HG03571 (cell line): ENCODE data around the gene FOXK1.

Source experiments
- ATAC-seq: cut with Tn5 transposase; IDR thresholded peaks from one replicate; pipeline ENCODE4 v1.9.1; 2021; ENCODE audit not compliant: unreplicated experiment

FOXK1 gene

DNA sequence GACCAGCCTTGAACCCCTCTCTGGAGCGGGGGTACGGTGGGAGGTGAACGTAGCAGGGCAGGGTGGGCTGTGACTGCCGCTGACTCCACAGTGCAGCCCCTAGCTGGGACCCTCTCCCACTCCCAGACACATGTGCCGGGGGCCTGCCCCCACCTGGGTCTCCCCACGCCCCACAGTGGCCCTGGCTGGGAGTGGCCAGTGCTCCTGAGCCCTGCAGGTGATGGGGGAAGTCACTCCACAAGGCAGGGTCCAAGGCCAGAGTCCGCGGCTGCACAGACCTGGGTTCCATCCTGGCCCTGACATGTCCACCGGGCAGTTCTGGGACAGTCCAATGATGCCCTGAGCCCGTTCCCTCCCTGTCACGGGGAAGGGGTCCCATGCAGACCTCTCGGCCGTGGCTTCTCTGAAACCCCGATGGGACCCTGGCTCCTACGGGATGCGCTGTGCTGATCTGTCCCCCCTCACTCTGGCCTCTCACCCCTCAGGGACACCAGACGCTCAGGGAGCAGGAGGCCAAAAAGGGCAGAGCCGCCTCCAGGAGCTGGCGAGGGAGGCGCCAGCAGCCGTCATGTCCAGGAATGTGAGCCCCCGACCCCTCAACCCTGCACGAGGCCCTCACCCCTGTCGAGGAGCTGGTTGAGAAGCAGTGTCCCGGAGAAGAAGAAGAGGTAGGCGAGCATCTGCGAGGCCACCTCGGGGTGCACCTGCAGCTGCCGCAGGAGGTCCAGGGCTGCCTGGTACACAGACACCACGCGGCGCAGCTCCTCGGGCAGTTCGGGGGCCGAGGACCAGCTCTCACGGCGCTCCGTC lies 133.7 kb downstream of the FOXK1 start:
- no peak for ATAC-seq

DNA sequence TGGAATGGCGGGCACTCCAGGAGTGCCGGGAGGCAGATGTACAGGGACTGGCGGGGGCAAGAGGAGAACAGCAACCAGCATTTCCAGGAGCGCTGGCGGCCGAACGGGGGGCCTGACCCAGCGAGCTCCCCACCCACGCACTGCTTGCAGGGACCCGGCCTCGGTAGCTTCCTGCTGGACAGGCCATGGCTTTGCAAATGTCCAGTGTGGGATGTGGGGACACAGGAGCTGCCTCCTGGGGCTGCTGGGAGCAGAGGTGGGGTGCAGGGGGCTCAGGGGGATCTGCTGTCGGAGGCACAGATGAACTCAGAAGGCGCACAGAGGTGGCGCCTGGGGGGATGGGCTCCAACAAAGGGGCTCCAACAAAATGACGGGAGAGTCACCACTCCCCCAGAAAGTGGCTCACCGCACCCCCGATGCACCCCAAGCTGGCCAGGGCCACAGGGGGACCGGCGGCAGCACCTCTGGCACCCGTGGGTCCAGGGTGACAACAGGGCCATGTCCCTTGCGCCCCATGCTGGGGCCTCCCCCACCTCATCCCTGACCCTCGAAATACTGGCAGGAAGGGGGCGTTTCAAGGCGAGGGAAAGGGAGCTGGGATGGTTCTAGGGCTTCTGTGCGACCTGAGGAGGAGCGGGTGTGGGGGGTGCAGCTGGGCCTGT lies 134.5 kb downstream of the FOXK1 start:
- ATAC-seq: no peak

DNA sequence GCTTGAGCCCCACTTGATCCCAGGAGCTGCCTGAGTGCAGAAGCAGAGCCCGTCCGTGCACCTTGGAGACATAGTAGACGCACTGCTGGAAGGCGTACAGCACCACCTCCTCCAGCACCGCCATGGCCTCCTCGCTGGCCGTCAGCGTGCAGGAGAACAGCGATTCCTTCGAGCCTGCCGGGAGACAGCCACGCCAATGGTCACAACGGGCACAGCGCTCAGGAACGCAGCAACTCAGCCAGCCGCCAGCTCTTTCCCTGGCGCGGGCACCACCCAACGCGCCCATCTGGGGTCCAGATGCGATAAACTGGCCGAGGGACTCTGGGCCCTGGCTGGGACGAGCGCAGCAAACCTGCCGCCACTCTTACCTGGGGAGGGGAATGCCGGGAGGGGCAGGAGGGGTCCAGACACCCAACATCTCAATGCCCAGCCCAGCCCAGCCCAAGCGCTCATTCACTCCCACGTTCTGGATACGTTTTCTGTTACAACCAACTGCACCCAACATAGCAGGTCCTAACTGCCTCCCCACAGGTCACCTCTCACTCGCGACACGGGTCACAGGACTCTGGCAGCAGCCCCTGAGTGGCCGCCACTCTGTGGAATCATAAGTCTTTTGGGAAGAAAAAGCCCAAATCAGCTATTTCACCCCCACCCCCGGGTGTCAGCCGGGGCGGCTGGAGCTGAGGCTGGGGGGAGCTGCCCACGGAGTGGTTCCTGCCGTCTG lies 135.2 kb downstream of the FOXK1 start:
- ATAC-seq: no peak

DNA sequence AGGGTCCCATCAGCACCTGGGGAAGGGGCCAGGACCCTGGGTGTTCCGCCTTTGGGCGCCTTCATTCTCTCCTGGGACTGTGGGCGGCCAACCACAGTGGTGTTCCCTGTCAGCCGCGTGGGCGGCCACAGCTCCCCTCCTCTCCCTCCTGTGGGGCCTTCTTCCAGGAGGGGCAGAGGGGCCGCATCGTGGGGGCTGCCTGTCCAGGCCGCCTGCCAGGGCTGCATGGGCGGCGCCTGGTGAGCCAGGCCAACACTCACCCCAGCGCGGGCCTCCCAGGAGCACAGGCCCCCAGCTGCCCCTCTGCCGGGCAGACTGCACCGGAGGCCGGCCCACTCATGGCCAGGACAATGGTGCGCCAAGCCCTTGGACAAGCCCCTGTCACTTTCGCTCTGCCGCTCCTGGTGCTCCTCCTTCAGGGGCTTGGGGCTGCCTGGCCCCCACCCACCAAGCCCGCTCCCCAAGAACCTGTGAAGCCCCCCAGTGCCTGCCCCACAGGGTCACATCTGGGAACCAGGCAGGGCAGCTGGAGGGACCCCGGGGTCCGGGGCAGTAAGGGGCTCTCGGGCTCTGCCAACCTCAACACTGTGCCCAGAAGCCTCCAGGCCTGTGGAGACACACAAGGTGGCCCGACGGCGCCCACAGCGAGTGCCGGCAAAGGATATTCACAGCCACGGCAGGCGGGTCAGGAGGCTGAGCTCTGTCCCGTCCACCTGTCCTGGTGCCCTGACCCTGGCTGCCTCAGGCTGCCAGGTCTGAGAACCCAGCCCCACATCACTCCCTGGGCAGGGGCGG lies 136.1 kb downstream of the FOXK1 start:
- ATAC-seq: no peak

DNA sequence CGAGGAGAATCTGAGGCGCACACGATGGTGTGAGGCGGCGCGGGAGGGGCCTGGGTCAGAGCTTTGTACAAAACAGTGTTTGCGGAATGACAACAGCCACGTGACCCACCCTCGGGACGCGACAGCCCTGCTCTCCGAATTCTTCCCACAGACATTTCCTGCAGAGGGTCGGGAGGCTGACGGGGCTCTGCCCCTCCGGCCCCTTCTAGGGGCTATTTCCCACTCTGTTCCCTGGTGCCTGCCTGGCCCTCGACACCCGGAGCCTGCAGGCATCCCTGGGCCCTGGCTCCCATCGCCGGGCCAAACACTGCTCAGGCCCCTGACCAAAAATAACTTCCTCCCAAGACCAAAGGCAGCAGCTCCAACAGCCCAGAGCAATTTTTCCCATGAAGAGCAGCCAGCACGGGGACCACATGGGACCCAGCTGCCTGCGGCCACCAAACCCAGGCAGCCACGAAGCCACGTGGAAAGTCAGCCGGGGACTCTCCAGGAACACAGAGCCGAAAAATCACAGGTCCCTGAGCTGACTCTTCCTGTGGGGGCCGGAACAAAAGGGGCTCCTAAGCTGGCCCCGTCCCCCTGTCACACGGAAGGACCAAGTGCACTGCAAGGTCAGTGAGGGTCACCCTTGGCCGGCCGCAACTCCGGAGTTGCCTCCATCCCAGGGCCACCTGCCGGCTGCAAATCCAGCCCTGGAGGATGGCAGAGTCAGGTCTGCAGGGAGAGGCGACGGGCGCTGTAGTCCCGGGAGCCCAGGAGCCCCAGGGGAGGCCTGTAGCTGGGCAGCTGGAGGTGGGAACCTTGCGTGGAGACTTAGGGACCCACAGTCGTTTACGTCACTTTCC lies 137.7 kb downstream of the FOXK1 start:
- ATAC-seq: no peak

DNA sequence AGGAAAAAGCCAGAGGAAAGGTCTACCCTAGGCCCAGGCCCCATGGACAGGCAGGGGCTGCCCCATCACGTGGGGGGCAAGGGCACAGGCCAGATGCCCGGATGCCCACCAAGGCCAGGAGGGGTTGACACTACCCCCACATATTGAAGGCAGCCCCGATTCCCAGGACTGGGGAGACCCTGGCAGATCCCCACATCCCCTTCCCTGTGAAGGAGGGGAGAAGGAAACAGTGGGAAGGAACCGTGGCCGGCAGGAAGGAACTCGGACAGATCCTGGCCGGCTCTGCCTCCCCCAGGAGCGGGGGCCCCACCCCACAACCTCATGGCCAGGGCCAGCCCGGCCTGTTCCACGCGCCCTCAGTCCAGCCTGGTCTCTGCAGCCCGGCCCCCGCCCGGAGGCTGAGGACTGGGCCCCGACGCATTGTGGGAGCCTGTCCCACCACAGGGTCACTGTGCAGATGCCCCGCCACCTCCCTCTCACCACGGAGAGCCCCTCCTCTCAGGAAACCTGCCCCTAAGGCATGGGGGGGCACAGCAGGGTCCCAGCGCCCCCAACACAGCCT lies 138.4 kb downstream of the FOXK1 start:
- ATAC-seq: no peak
